ENCODE results near the gene EIF3A.

GRCh38 chr10:119024882-119025281, 55.7 kb downstream of the EIF3A start:
- TF ChIP-seq POLR2A (IDR thresholded peaks at IDR 0.05) (no peak), CTCF (IDR thresholded peaks at IDR 0.05) (no peak)
